Frontal cortex (tissue), 4 donors: ENCODE results near the gene SLTM. TPM values are rescaled to one million over a fixed set of nuclear protein-coding genes. Genes with fewer than 3 reads are reported as not detected.

Experiments
- DNase-seq, 2 donors: peaks; one replicate each; pipeline ENCODE4 v3.0.0; 2012; ENCODE audit warnings: low spot score in 2 of 2
- FAIRE-seq: peaks from 2 replicates; lab custom pipeline; 2012; peaks lifted over from hg19 to GRCh38; lab: Jason Lieb, UNC
- small RNA-seq: library from RNA; depleted of rRNA; stranded (forward); fragments of <200 nt; gene quantifications from one replicate; pipeline ENCODE3, GENCODE V24; 2014
- total RNA-seq: library from RNA; depleted of rRNA; stranded (reverse); fragments of >200 nt; gene quantifications from one replicate; pipeline ENCODE4 v1.2.3, GENCODE V29; 2014
- donor health status: control.
- donor health status: control.
- donor health status: control.

The SLTM gene
- total RNA-seq, 1 donor from 2014 or later: 78.3 TPM

DNA sequence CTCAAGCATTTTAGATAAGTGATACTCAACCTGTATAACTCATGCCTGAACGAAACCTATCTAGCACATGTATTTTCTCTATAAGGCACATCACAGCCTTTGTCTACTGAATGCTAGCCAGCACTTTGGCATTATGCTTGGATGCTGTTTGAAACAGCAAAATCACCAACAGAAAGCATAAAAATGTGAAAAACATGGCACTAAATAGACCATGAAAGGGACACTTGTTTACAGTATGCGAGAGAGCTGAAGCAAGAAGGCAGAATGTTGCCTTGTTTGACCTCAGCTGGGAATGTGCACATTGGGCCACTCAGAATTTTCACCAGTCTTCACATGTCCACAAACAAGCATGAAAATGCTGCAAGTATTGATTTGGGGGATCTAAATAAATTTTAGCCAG, 102.9 kb downstream of the SLTM start:
- no peak for FAIRE-seq
- no peak for DNase-seq

Small RNA genes lying within 50 kb of the gene (small RNA-seq; reads per million reads assigned to genes)
- gene ZNF444P1: not detected

Other genes with a start within 250 kb of the SLTM start
- 84.4 TPM for gene ADAM10, start 184.0 kb downstream of the SLTM start, total RNA-seq
- gene MINDY2, start 162.4 kb downstream of the SLTM start, total RNA-seq: 31.8 TPM
- 33.0 TPM for gene RNF111, start 54.0 kb upstream of the SLTM start, total RNA-seq
- gene CCNB2, start 171.5 kb upstream of the SLTM start, total RNA-seq: 4.9 TPM